IMR-90 (cell line): ENCODE results near the gene WNT11.

Source experiments
- BHLHE40 ChIP-seq: fragments of 150-350 bp; IDR thresholded peaks from 2 replicates; pipeline ENCODE4 v1.6.1; 2016; ENCODE audit warnings: mild to moderate bottlenecking, low read depth, low read length
- CEBPB ChIP-seq: IDR thresholded peaks from 2 replicates; pipeline ENCODE4 v1.6.1; 2012; ENCODE audit warnings: low read depth, low read length, improper control_type of control experiment
- CTCF ChIP-seq: conservative IDR thresholded peaks from 2 replicates; pipeline ENCODE4 v1.5.1; 2012; ENCODE audit warnings: mild to moderate bottlenecking, low read depth, low read length, improper control_type of control experiment
- ELK1 ChIP-seq: fragments of 150-350 bp; IDR thresholded peaks from 2 replicates; pipeline ENCODE4 v1.6.1; 2016; ENCODE audit warnings: low read depth, mild to moderate bottlenecking, low read length, moderate library complexity, borderline replicate concordance
- FOS ChIP-seq: fragments of 150-350 bp; IDR thresholded peaks from 2 replicates; pipeline ENCODE4 v1.6.1; 2016; ENCODE audit warnings: low read depth, low read length
- MAFK ChIP-seq: IDR thresholded peaks from 2 replicates; pipeline ENCODE4 v1.6.1; 2012; ENCODE audit warnings: low read depth, low read length, improper control_type of control experiment
- MAZ ChIP-seq: IDR thresholded peaks from 2 replicates; pipeline ENCODE4 v1.6.1; 2012; ENCODE audit warnings: low read depth, mild to moderate bottlenecking, low read length, improper control_type of control experiment, moderate library complexity, borderline replicate concordance
- MXI1 ChIP-seq: IDR thresholded peaks from 2 replicates; pipeline ENCODE4 v1.6.1; 2012; ENCODE audit warnings: low read depth, mild to moderate bottlenecking, low read length, moderate library complexity, borderline replicate concordance
- NFE2L2 ChIP-seq: fragments of 150-350 bp; IDR thresholded peaks from 2 replicates; pipeline ENCODE4 v1.6.1; 2016; ENCODE audit warnings: low read depth, mild to moderate bottlenecking, low read length
- POLR2A ChIP-seq: IDR thresholded peaks from 2 replicates; pipeline ENCODE4 v1.6.1; 2012; ENCODE audit warnings: mild to moderate bottlenecking, low read depth, low read length
- RAD21 ChIP-seq: IDR thresholded peaks from 2 replicates; pipeline ENCODE4 v1.6.1; 2012; ENCODE audit warnings: low read length, improper control_type of control experiment
- RFX5 ChIP-seq: IDR thresholded peaks from 2 replicates; pipeline ENCODE4 v1.8.0; 2012; ENCODE audit warnings: low read depth, mild to moderate bottlenecking, low read length, moderate library complexity
- SMC3 ChIP-seq: fragments of 150-350 bp; IDR thresholded peaks from 2 replicates; pipeline ENCODE4 v1.6.1; 2016; ENCODE audit warnings: low read depth, mild to moderate bottlenecking, antibody characterized with exemption, low read length, moderate library complexity
- USF2 ChIP-seq: fragments of 150-350 bp; IDR thresholded peaks from 2 replicates; pipeline ENCODE4 v1.6.1; 2017; ENCODE audit warnings: mild to moderate bottlenecking, antibody characterized with exemption, low read length, low read depth

- no peak for TF ChIP-seq CTCF
- no peak for TF ChIP-seq SMC3
- TF ChIP-seq BHLHE40, result no peak
- no peak for TF ChIP-seq FOS
- TF ChIP-seq POLR2A, result no peak
- no peak for TF ChIP-seq MAFK
- no peak for TF ChIP-seq MAZ
- TF ChIP-seq CEBPB, result no peak
- TF ChIP-seq MXI1, result no peak
- TF ChIP-seq NFE2L2, result no peak
- no peak for TF ChIP-seq USF2
- TF ChIP-seq ELK1, result no peak
- TF ChIP-seq RFX5, result no peak
- no peak for TF ChIP-seq RAD21
These were observed 15.1 kb upstream of the WNT11 start for GRCh38 chr11:76221365-76221764.
